Measurements from ENCODE around the gene DNAJB2. TPM values are rescaled to one million over a fixed set of nuclear protein-coding genes. Genes with fewer than 3 reads are reported as not detected.

The DNAJB2 gene
- polyA plus RNA-seq, 1 of the 3 experiments (the other 2 are of a cell fraction) = 39.9 TPM

DNA sequence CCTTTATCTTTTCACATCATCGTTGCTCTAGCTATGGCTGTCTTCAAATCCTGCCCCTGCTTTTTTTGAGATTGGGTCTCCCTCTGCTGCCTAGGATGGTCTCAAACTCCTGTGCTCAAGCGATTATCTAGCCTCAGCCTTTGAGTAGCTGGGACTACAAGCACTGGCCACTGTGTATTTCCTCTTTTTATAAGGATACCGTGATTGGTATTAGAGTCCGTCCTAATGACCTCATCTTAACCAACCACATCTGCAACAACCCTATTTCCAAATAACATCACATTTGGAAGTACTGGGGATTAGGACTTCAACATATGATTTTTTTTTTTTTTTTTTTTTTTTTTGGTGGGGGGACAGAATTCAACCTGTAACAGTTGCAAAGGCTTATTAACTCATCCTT is 44.3 kb downstream of the DNAJB2 start:
- Histone ChIP-seq H3K4me3 (ENCODE audit: low read depth in 2 of 2, low read length in 1 of 2) (no peak overlapping the region), H3K27ac (ENCODE audit: low read depth in 2 of 2, low read length in 1 of 2) (no peak overlapping the region), H3K4me1 (ENCODE audit: control insufficient read depth in 1 of 2, insufficient read depth in 2 of 2, low read depth in 1 of 2, low read length in 1 of 2) (no peaks in the 10 kb centered on the region), H3K9me2 (no peaks in the 10 kb centered on the region), H3K9ac (no peak overlapping the region), H3F3A (replicated peaks; ENCODE audit: insufficient read depth) (no peaks in the 10 kb centered on the region), H4K20me1 (ENCODE audit: insufficient read depth) (no peaks in the 10 kb centered on the region), H2AFZ (ENCODE audit: low read depth) (no peak overlapping the region), H3K36me3 (replicated peaks in 1 of 2; ENCODE audit: control insufficient read depth in 1 of 2, insufficient read depth in 2 of 2, low read length in 1 of 2) (no peaks in the 10 kb centered on the region), H3K9me3 (no peaks in the 10 kb centered on the region), H3K27me3 (ENCODE audit: insufficient read depth) (peaks cover 33% of the 10 kb centered on the region), H3K4me2 (no peak overlapping the region), H3K79me2 (ENCODE audit: insufficient read depth) (no peaks in the 10 kb centered on the region)
- TF ChIP-seq FOSL2 (IDR thresholded peaks at IDR 0.05; ENCODE audit: borderline replicate concordance, low read depth) (no peak), TAF1 (IDR thresholded peaks at IDR 0.05; ENCODE audit: borderline replicate concordance, low read depth, low read length) (no peak), CTCF (IDR thresholded peaks at IDR 0.05) (no peak), JUND (IDR thresholded peaks at IDR 0.05) (no peak), POLR2AphosphoS5 (IDR thresholded peaks at IDR 0.05; ENCODE audit: low read depth, low read length) (no peak), SIN3A (IDR thresholded peaks at IDR 0.05; ENCODE audit: borderline replicate concordance, low read depth, low read length) (no peak), REST (IDR thresholded peaks at IDR 0.05; ENCODE audit: low read depth, low read length) (no peak), NFIC (IDR thresholded peaks at IDR 0.05; ENCODE audit: borderline replicate concordance) (no peak), YY1 (IDR thresholded peaks at IDR 0.05; ENCODE audit: low read depth) (no peak)
- ChIA-PET CTCF (interaction anchor here (0.8 kb wide), 1 partner anchor 29 kb away, joined by 3 read pairs; no protein-coding TSS in a partner anchor), POLR2A (no interaction called here)
- 36% methylated on average over 4 of the region's 4 CpGs for WGBS (ENCODE audit: low lambda C conversion rate)
- no peak for DNase-seq

- Histone ChIP-seq H3K4me2 (no peak overlapping the region), H3K9me3 (no peaks in the 10 kb centered on the region), H3K79me2 (ENCODE audit: insufficient read depth) (no peaks in the 10 kb centered on the region), H3K36me3 (replicated peaks in 1 of 2; ENCODE audit: control insufficient read depth in 1 of 2, insufficient read depth in 2 of 2, low read length in 1 of 2) (no peaks in the 10 kb centered on the region), H3F3A (replicated peaks; ENCODE audit: insufficient read depth) (no peaks in the 10 kb centered on the region), H3K27ac (ENCODE audit: low read depth in 2 of 2, low read length in 1 of 2) (no peak overlapping the region), H2AFZ (ENCODE audit: low read depth) (no peak overlapping the region), H3K27me3 (ENCODE audit: insufficient read depth) (peaks cover 44% of the 10 kb centered on the region), H3K9me2 (no peaks in the 10 kb centered on the region), H3K9ac (no peak overlapping the region), H3K4me1 (ENCODE audit: control insufficient read depth in 1 of 2, insufficient read depth in 2 of 2, low read depth in 1 of 2, low read length in 1 of 2) (no peaks in the 10 kb centered on the region), H3K4me3 (ENCODE audit: low read depth in 2 of 2, low read length in 1 of 2) (no peak overlapping the region), H4K20me1 (ENCODE audit: insufficient read depth) (no peaks in the 10 kb centered on the region)
- ChIA-PET POLR2A (interaction anchor here (0.6 kb wide), 1 partner anchor 57 kb away, joined by 4 read pairs; no protein-coding TSS in a partner anchor), CTCF (interaction anchor here (1.4 kb wide), 1 partner anchor 30 kb away, joined by 5 read pairs; no protein-coding TSS in a partner anchor)
- WGBS (ENCODE audit: low lambda C conversion rate) = 55% methylated on average over 4 of the region's 4 CpGs
- no peak for DNase-seq
- no peak for TF ChIP-seq MEF2A (IDR thresholded peaks at IDR 0.05; ENCODE audit: borderline replicate concordance, low read depth)
- TF ChIP-seq, protein P1, sequence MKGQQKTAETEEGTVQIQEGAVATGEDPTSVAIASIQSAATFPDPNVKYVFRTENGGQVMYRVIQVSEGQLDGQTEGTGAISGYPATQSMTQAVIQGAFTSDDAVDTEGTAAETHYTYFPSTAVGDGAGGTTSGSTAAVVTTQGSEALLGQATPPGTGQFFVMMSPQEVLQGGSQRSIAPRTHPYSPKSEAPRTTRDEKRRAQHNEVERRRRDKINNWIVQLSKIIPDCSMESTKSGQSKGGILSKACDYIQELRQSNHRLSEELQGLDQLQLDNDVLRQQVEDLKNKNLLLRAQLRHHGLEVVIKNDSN (IDR thresholded peaks at IDR 0.05; ENCODE audit: borderline replicate concordance, low read depth) = no peak
- TF ChIP-seq CTCF (IDR thresholded peaks at IDR 0.05) = no peak
- TF ChIP-seq FOXM1 (IDR thresholded peaks at IDR 0.05; ENCODE audit: low read depth) = no peak
- TF ChIP-seq SIN3A (IDR thresholded peaks at IDR 0.05; ENCODE audit: borderline replicate concordance, low read depth, low read length) = no peak
- TF ChIP-seq, protein P2, sequence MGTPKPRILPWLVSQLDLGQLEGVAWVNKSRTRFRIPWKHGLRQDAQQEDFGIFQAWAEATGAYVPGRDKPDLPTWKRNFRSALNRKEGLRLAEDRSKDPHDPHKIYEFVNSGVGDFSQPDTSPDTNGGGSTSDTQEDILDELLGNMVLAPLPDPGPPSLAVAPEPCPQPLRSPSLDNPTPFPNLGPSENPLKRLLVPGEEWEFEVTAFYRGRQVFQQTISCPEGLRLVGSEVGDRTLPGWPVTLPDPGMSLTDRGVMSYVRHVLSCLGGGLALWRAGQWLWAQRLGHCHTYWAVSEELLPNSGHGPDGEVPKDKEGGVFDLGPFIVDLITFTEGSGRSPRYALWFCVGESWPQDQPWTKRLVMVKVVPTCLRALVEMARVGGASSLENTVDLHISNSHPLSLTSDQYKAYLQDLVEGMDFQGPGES (IDR thresholded peaks at IDR 0.05; ENCODE audit: low read depth, low read length) = no peak
- TF ChIP-seq RXRA (IDR thresholded peaks at IDR 0.05; ENCODE audit: borderline replicate concordance, low read depth) = no peak
- TF ChIP-seq FOSL2 (IDR thresholded peaks at IDR 0.05; ENCODE audit: borderline replicate concordance, low read depth) = no peak
- no peak for TF ChIP-seq EZH2phosphoT487 (IDR thresholded peaks at IDR 0.05; ENCODE audit: borderline replicate concordance, low read depth)
- no peak for TF ChIP-seq POLR2AphosphoS5 (IDR thresholded peaks at IDR 0.05; ENCODE audit: low read depth, low read length)
- no peak for TF ChIP-seq RAD21 (IDR thresholded peaks at IDR 0.05; ENCODE audit: low read length)
Observed at GRCh38 chr2:219325136-219325535, 46.0 kb downstream of the DNAJB2 start.
